ENCODE data around the gene RETREG2.

- TF ChIP-seq CTCF (IDR thresholded peaks at IDR 0.05), result no peak
- no peak for TF ChIP-seq POLR2A (IDR thresholded peaks at IDR 0.05)
Measured at GRCh38 chr2:219214786-219215185, 36.7 kb downstream of the RETREG2 start.

All from body of pancreas (tissue), 4 donors.